ENCODE results near the gene DGKG. TPM values are rescaled to one million over a fixed set of nuclear protein-coding genes. Genes with fewer than 3 reads are reported as not detected.

The DGKG gene
- total RNA-seq, 1 donor from 2014 or later: 65.7 TPM

DNA sequence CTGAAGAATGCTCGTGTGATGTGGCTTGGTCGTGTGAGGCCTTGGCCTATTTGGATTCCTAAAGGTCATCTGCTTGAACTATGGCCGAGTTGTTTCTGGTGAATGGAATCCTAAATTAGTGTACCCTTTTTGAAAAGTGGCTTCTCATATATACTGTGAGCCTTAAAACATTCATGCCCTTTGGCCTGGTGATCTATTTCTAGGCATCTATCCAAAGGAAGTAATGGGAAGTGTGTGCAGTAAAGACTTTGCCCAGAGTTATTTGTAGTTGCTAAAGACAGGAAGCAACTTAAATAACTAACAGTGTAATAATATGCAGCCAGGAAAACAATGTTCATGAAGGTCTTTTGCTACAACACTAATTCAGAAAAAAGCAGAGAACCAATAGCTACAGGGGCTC, 3.0 kb downstream of the DGKG start:
- intact Hi-C loops (cut with micrococcal nuclease): no loop called here
- peak overlapping the region; percentile 81 for H3K27ac ChIP-seq (replicated peaks)

GRCh38 chr3:186356152-186356551, 5.9 kb downstream of the DGKG start:
- H3K27me3 ChIP-seq (ENCODE audit: low read depth): peaks cover 7% of the 10 kb centered on the region
- H3K27ac ChIP-seq (replicated peaks): no peak overlapping the region
- no peak overlapping the region for H3K4me3 ChIP-seq
- no peak for DNase-seq
- H3K4me1 ChIP-seq: peaks cover 42% of the 10 kb centered on the region
- TF ChIP-seq, protein P1, sequence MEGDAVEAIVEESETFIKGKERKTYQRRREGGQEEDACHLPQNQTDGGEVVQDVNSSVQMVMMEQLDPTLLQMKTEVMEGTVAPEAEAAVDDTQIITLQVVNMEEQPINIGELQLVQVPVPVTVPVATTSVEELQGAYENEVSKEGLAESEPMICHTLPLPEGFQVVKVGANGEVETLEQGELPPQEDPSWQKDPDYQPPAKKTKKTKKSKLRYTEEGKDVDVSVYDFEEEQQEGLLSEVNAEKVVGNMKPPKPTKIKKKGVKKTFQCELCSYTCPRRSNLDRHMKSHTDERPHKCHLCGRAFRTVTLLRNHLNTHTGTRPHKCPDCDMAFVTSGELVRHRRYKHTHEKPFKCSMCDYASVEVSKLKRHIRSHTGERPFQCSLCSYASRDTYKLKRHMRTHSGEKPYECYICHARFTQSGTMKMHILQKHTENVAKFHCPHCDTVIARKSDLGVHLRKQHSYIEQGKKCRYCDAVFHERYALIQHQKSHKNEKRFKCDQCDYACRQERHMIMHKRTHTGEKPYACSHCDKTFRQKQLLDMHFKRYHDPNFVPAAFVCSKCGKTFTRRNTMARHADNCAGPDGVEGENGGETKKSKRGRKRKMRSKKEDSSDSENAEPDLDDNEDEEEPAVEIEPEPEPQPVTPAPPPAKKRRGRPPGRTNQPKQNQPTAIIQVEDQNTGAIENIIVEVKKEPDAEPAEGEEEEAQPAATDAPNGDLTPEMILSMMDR (IDR thresholded peaks at IDR 0.05; ENCODE audit: borderline replicate concordance): no peak
- intact Hi-C loops (cut with micrococcal nuclease): no loop called here
- no peaks in the 10 kb centered on the region for H3K36me3 ChIP-seq
- H3K9me3 ChIP-seq (replicated peaks): no peaks in the 10 kb centered on the region

More for the DNA sequence above, 3.0 kb downstream of the DGKG start:
- H3K27me3 ChIP-seq (ENCODE audit: low read depth): peaks cover 36% of the 10 kb centered on the region
- H3K9me3 ChIP-seq (replicated peaks): no peaks in the 10 kb centered on the region
- no peaks in the 10 kb centered on the region for H3K36me3 ChIP-seq
- no peak for DNase-seq
- TF ChIP-seq, protein P1 (IDR thresholded peaks at IDR 0.05; ENCODE audit: borderline replicate concordance): no peak
- H3K4me3 ChIP-seq: no peak overlapping the region
- H3K4me1 ChIP-seq: peaks cover 61% of the 10 kb centered on the region

- H3K9me3 ChIP-seq (replicated peaks): no peaks in the 10 kb centered on the region
- no peak overlapping the region for H3K27ac ChIP-seq (replicated peaks)
- no peaks in the 10 kb centered on the region for H3K36me3 ChIP-seq
- no peak for DNase-seq
- no peak overlapping the region for H3K4me3 ChIP-seq
- peaks cover 26% of the 10 kb centered on the region for H3K4me1 ChIP-seq
- intact Hi-C loops (cut with micrococcal nuclease): no loop called here
- TF ChIP-seq, protein P1 (IDR thresholded peaks at IDR 0.05; ENCODE audit: borderline replicate concordance): no peak
- H3K27me3 ChIP-seq (ENCODE audit: low read depth): no peaks in the 10 kb centered on the region
These were observed 7.9 kb downstream of the DGKG start for GRCh38 chr3:186354100-186354499.

- peaks cover 14% of the 10 kb centered on the region for H3K4me1 ChIP-seq
These were observed 9.7 kb downstream of the DGKG start for GRCh38 chr3:186352369-186352768.

GRCh38 chr3:186342197-186342596, 19.8 kb downstream of the DGKG start:
- Histone ChIP-seq H3K4me3 (no peak overlapping the region), H3K27me3 (ENCODE audit: low read depth) (no peaks in the 10 kb centered on the region), H3K36me3 (no peaks in the 10 kb centered on the region), H3K4me1 (peaks cover 16% of the 10 kb centered on the region), H3K9me3 (replicated peaks) (no peaks in the 10 kb centered on the region), H3K27ac (replicated peaks) (no peak overlapping the region)
- TF ChIP-seq, protein P1 (IDR thresholded peaks at IDR 0.05; ENCODE audit: borderline replicate concordance): no peak
- intact Hi-C loops (cut with micrococcal nuclease): no loop called here
- DNase-seq: no peak

More at GRCh38 chr3:186352369-186352768, 9.7 kb downstream of the DGKG start:
- H3K4me3 ChIP-seq: no peak overlapping the region
- DNase-seq: no peak
- intact Hi-C loops (cut with micrococcal nuclease): no loop called here
- H3K27me3 ChIP-seq (ENCODE audit: low read depth): no peaks in the 10 kb centered on the region
- H3K36me3 ChIP-seq: no peaks in the 10 kb centered on the region
- TF ChIP-seq, protein P1 (IDR thresholded peaks at IDR 0.05; ENCODE audit: borderline replicate concordance): no peak
- no peaks in the 10 kb centered on the region for H3K9me3 ChIP-seq (replicated peaks)
- H3K27ac ChIP-seq (replicated peaks): no peak overlapping the region
